Neural cell (in vitro differentiated cells): Measurements from ENCODE around the gene PPP1R9B. TPM values are rescaled to one million over a fixed set of nuclear protein-coding genes. Genes with fewer than 3 reads are reported as not detected.

Experiments used
- H2AFZ ChIP-seq: fragments of 200-600, 300-800 bp; sonication (generic), shearing (Covaris generic); 2 replicates; pipeline ENCODE4 v1.6.0; 2014; ENCODE audit warnings: low read depth, mild to moderate bottlenecking, antibody characterized with exemption, low read length, moderate library complexity
- H3F3A ChIP-seq: fragments of 200-600 bp; shearing (Covaris generic); 2 replicates; pipeline ENCODE4 v1.6.1; 2016; ENCODE audit warnings: mild to moderate bottlenecking, moderate library complexity, mixed read lengths, antibody characterized with exemption, low read length; ENCODE audit not compliant: insufficient read depth, poor library complexity, severe bottlenecking
- H3K27ac ChIP-seq: fragments of 200-600, 300-800 bp; sonication (generic), shearing (Covaris generic); 2 replicates; pipeline ENCODE4 v1.5.1; 2014; ENCODE audit warnings: mild to moderate bottlenecking, low read length, moderate library complexity
- H3K27me3 ChIP-seq: fragments of 300-800, 200-600 bp; sonication (generic), shearing (Covaris generic); 2 replicates; pipeline ENCODE4 v1.6.0; 2014; ENCODE audit warnings: mild to moderate bottlenecking, low read depth, low read length, moderate library complexity; ENCODE audit not compliant: insufficient read depth
- H3K36me3 ChIP-seq: fragments of 300-800, 200-600 bp; sonication (generic), shearing (Covaris generic); 2 replicates; pipeline ENCODE4 v1.5.1; 2014; ENCODE audit warnings: mild to moderate bottlenecking, antibody characterized with exemption, low read length, moderate library complexity; ENCODE audit not compliant: insufficient read depth
- H3K4me2 ChIP-seq: fragments of 300-800, 200-600 bp; sonication (generic), shearing (Covaris generic); 2 replicates; pipeline ENCODE4 v1.6.0; 2014; ENCODE audit warnings: mild to moderate bottlenecking, low read length
- H3K4me3 ChIP-seq: fragments of 300-800, 200-600 bp; sonication (generic), shearing (Covaris generic); 2 replicates; pipeline ENCODE4 v1.5.1; 2014; ENCODE audit warnings: mild to moderate bottlenecking, low read length, moderate library complexity
- H3K79me2 ChIP-seq: fragments of 200-600 bp; shearing (Covaris generic); replicated peaks from 2 replicates; pipeline ENCODE4 v1.6.0; 2014; ENCODE audit warnings: mild to moderate bottlenecking, low read length, moderate library complexity; ENCODE audit not compliant: insufficient read depth
- H3K9ac ChIP-seq: fragments of 300-800, 200-600 bp; sonication (generic), shearing (Covaris generic); 2 replicates; pipeline ENCODE4 v1.6.1; 2016; ENCODE audit warnings: mild to moderate bottlenecking, low read length, mixed read lengths
- H3K9me2 ChIP-seq: fragments of 200-600 bp; shearing (Covaris generic); 2 replicates; pipeline ENCODE4 v1.6.1; 2016; ENCODE audit warnings: mild to moderate bottlenecking, low read length, mixed read lengths; ENCODE audit not compliant: insufficient read depth
- H3K9me3 ChIP-seq: fragments of 200-600, 300-800 bp; sonication (generic), shearing (Covaris generic); 2 replicates; pipeline ENCODE4 v1.6.1; 2016; ENCODE audit warnings: mild to moderate bottlenecking, mixed run types, low read length, moderate library complexity, mixed read lengths
- H4K20me1 ChIP-seq: fragments of 200-600 bp; shearing (Covaris generic); 2 replicates; pipeline ENCODE4 v1.6.1; 2016; ENCODE audit warnings: mild to moderate bottlenecking, mixed run types; ENCODE audit not compliant: insufficient read depth
- CTCF ChIP-seq: fragments of 450-650 bp; IDR thresholded peaks from 2 replicates; pipeline ENCODE4 v1.5.1; 2014; ENCODE audit warnings: antibody characterized with exemption, mild to moderate bottlenecking, moderate library complexity; ENCODE audit not compliant: poor library complexity, severe bottlenecking
- EP300 ChIP-seq: fragments of 450-650 bp; conservative IDR thresholded peaks from 2 replicates; pipeline ENCODE4 v1.6.1; 2014; ENCODE audit warnings: antibody characterized with exemption, mild to moderate bottlenecking, moderate library complexity; ENCODE audit not compliant: poor library complexity, severe bottlenecking
- EZH2 ChIP-seq: fragments of 200-600, 300-800 bp; shearing (Covaris generic), sonication (generic); IDR thresholded peaks from 2 replicates; pipeline ENCODE4 v1.6.1; 2014; ENCODE audit warnings: antibody characterized with exemption, low read length, borderline replicate concordance, mild to moderate bottlenecking; ENCODE audit not compliant: insufficient read depth, poor library complexity, severe bottlenecking
- MXI1 ChIP-seq: fragments of 450-650 bp; conservative IDR thresholded peaks from 2 replicates; pipeline ENCODE4 v1.6.1; 2014; ENCODE audit warnings: antibody characterized with exemption, mild to moderate bottlenecking; ENCODE audit not compliant: poor library complexity, severe bottlenecking
- POLR2AphosphoS5 ChIP-seq: IDR thresholded peaks from 2 replicates; pipeline ENCODE4 v1.6.1; 2012
- RAD21 ChIP-seq: fragments of 450-650 bp; conservative IDR thresholded peaks from 2 replicates; pipeline ENCODE4 v1.6.1; 2014; ENCODE audit warnings: antibody characterized with exemption, mild to moderate bottlenecking, moderate library complexity
- REST ChIP-seq: IDR thresholded peaks from 2 replicates; pipeline ENCODE4 v1.6.1; 2012; ENCODE audit warnings: borderline replicate concordance
- SMC3 ChIP-seq: fragments of 450-650 bp; conservative IDR thresholded peaks from 2 replicates; pipeline ENCODE4 v1.6.1; 2014; ENCODE audit warnings: antibody characterized with exemption, mild to moderate bottlenecking, moderate library complexity; ENCODE audit not compliant: poor library complexity
- TAF1 ChIP-seq: IDR thresholded peaks from 2 replicates; pipeline ENCODE4 v1.6.1; 2012; ENCODE audit warnings: low read depth
- polyA plus RNA-seq: library from polyadenylated mRNA; depleted of rRNA; stranded (reverse); fragments of >200 nt; gene quantifications from 2 replicates; pipeline ENCODE4 v1.2.3, GENCODE V29; 2014

The PPP1R9B gene
- polyA plus RNA-seq, 1 donor from 2014 or later = 29.2 TPM

DNA sequence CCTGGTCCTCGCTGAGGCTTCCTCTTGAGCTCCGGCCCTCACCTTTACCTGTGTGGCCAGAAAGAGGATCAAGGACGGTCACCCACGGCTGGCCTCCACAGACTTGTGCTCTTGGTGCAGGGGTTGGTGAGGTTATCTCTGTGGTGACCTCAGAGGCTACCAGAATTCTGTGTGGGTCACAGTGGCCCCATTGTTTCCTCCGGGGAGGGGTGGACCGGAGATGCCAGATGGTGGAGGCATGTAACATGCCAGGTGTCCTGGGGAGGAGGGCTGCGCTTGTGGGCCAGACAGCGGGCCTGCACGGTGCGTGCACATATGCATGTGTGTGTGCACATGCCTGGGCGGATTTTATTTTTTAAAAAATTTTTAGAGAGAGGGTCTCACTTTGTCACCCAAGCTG is 21.7 kb upstream of the PPP1R9B start:
- no peaks in the 10 kb centered on the region for H3K27me3 ChIP-seq
- H2AFZ ChIP-seq = no peak overlapping the region
- H3K36me3 ChIP-seq = no peaks in the 10 kb centered on the region
- H3K27ac ChIP-seq = no peak overlapping the region
- no peaks in the 10 kb centered on the region for H4K20me1 ChIP-seq
- H3K79me2 ChIP-seq = no peaks in the 10 kb centered on the region
- H3K9ac ChIP-seq = no peak overlapping the region
- TF ChIP-seq MXI1 (no peak), REST (no peak), SMC3 (no peak), EZH2 (no peak), TAF1 (no peak), POLR2AphosphoS5 (no peak), CTCF (no peak), RAD21 (no peak), EP300 (no peak)
- no peak overlapping the region for H3K4me2 ChIP-seq
- H3K9me2 ChIP-seq = no peaks in the 10 kb centered on the region
- no peak overlapping the region for H3K4me3 ChIP-seq
- H3K9me3 ChIP-seq = no peaks in the 10 kb centered on the region
- H3F3A ChIP-seq = no peaks in the 10 kb centered on the region

DNA sequence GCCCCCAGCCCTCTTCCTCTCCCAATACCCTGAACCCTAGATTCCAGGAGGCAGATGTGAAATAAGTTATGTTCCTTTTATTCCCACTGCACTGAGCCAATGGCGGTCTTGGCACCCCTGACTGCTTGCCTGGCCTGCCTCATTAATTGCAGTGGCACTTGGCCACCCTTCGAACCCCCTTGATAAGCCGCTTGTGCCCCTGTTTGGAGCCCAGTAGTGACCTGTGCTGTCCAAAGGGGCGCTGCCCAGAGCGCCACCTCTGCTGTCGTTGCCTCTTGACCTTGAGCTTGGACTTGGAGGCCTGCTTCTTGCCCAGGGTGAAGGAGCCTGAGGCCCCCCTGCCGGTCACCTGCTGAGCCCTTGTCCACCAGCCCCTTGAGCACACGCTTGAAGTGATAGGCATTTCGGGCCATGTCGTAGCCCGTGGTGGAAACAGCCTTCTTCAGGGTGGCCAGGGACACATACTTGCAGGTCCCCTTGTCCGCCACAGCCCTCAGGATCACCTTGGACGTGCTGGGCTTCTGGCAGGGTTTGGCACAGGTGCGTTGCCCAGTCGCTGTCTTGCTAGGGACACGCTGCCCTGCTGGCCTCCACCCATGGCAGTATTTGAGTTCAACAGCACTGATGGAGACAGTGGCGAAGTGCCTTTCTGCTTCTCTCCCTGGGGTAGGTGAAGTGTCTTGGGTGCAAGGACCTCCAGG is 21.0 kb upstream of the PPP1R9B start:
- Histone ChIP-seq H2AFZ (no peak overlapping the region), H3K9ac (no peak overlapping the region), H3K27ac (no peak overlapping the region), H3K27me3 (no peaks in the 10 kb centered on the region), H4K20me1 (no peaks in the 10 kb centered on the region), H3K9me3 (no peaks in the 10 kb centered on the region), H3K36me3 (no peaks in the 10 kb centered on the region), H3K9me2 (no peaks in the 10 kb centered on the region), H3K4me2 (no peak overlapping the region), H3F3A (no peaks in the 10 kb centered on the region), H3K79me2 (no peaks in the 10 kb centered on the region), H3K4me3 (no peak overlapping the region)
- no peak for TF ChIP-seq EZH2
- TF ChIP-seq TAF1 = no peak
- TF ChIP-seq POLR2AphosphoS5 = no peak
- TF ChIP-seq CTCF = no peak
- TF ChIP-seq REST = no peak
- TF ChIP-seq SMC3 = no peak
- TF ChIP-seq EP300 = no peak
- TF ChIP-seq RAD21 = no peak
- TF ChIP-seq MXI1 = no peak
